Gastrocnemius medialis (tissue), 4 donors: ENCODE measurements around the gene GMCL2.

Experiments
- POLR2A ChIP-seq, 2 donors: fragments of 450-650 bp; IDR thresholded peaks; one replicate each; pipeline ENCODE4 v1.6.1; 2017; ENCODE audit warnings: antibody characterized with exemption in 2 of 2, mild to moderate bottlenecking in 2 of 2, moderate library complexity in 2 of 2
- TF ChIP-seq, protein P1 (sequence below), 5 experiments: fragments of 450-650 bp in 3 of 5; fragments of 200-600 bp in 2 of 5; sonication (generic) in 2 of 5; IDR thresholded peaks in 4 of 5; conservative IDR thresholded peaks in 1 of 5; 1 replicate in 4 of 5; 2 replicates in 1 of 5; pipeline ENCODE4 v1.5.1; 2016 to 2019; ENCODE audit warnings: antibody characterized with exemption in 5 of 5, mild to moderate bottlenecking in 3 of 5, moderate library complexity in 3 of 5

- TF ChIP-seq, protein P1, sequence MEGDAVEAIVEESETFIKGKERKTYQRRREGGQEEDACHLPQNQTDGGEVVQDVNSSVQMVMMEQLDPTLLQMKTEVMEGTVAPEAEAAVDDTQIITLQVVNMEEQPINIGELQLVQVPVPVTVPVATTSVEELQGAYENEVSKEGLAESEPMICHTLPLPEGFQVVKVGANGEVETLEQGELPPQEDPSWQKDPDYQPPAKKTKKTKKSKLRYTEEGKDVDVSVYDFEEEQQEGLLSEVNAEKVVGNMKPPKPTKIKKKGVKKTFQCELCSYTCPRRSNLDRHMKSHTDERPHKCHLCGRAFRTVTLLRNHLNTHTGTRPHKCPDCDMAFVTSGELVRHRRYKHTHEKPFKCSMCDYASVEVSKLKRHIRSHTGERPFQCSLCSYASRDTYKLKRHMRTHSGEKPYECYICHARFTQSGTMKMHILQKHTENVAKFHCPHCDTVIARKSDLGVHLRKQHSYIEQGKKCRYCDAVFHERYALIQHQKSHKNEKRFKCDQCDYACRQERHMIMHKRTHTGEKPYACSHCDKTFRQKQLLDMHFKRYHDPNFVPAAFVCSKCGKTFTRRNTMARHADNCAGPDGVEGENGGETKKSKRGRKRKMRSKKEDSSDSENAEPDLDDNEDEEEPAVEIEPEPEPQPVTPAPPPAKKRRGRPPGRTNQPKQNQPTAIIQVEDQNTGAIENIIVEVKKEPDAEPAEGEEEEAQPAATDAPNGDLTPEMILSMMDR (IDR thresholded peaks at IDR 0.05 in 4 of 5, conservative IDR thresholded peaks at IDR 0.05 in 1 of 5): no peak
- no peak for TF ChIP-seq POLR2A (IDR thresholded peaks at IDR 0.05)
These were observed 49.2 kb downstream of the GMCL2 start for GRCh38 chr5:178137991-178138390.
